A673 (cell line): ENCODE measurements around the gene RNF215. TPM values are rescaled to one million over a fixed set of nuclear protein-coding genes. Genes with fewer than 3 reads are reported as not detected.

Experiments used
- BruUV-seq: library from RNA; stranded (reverse); fragments of 400-500 nt; replicated peaks from 2 replicates; lab custom pipeline; 2021; lab: Mats Ljungman, UMichigan
- CTCF ChIA-PET: fragments of 300-600 bp; sonication (Branson Sonifier 250); formaldehyde crosslinking; loops from one replicate; lab custom pipeline; 2022; ENCODE audit warnings: antibody characterized with exemption; lab: Charles Lee
- POLR2A ChIA-PET: fragments of 300-600 bp; sonication (Branson Sonifier 250); formaldehyde crosslinking; loops from one replicate; lab custom pipeline; 2022; ENCODE audit warnings: antibody characterized with exemption; ENCODE audit not compliant: low non-redundant PET; lab: Charles Lee
- DNase-seq: peaks from one replicate; pipeline ENCODE4 v3.0.0-alpha.2; 2015; ENCODE audit warnings: low spot score
- H3K27ac ChIP-seq: fragments of 200-600 bp; sonication (generic); 2 replicates; pipeline ENCODE4 v1.5.1; 2016; ENCODE audit warnings: mixed run types, low read depth, mild to moderate bottlenecking, mixed read lengths, antibody characterized with exemption, low read length; ENCODE audit not compliant: poor library complexity, severe bottlenecking
- H3K27me3 ChIP-seq: fragments of 200-600 bp; sonication (generic); replicated peaks from 2 replicates; pipeline ENCODE4 v1.6.1; 2017; ENCODE audit warnings: mixed run types, low read depth, mild to moderate bottlenecking, mixed read lengths, antibody characterized with exemption, low read length; ENCODE audit not compliant: insufficient read depth, poor library complexity
- H3K36me3 ChIP-seq: fragments of 200-600 bp; sonication (generic); 2 replicates; pipeline ENCODE4 v1.6.1; 2016; ENCODE audit warnings: mixed run types, mild to moderate bottlenecking, mixed read lengths, antibody characterized with exemption, low read length; ENCODE audit not compliant: insufficient read depth, poor library complexity, severe bottlenecking
- H3K4me1 ChIP-seq: fragments of 200-600 bp; sonication (generic); 2 replicates; pipeline ENCODE4 v1.6.1; 2017; ENCODE audit warnings: mixed run types, mild to moderate bottlenecking, mixed read lengths, antibody characterized with exemption, low read length; ENCODE audit not compliant: insufficient read depth, poor library complexity, severe bottlenecking
- H3K4me3 ChIP-seq: fragments of 200-600 bp; sonication (generic); 2 replicates; pipeline ENCODE4 v1.5.1; 2016; ENCODE audit warnings: low read depth, mixed run types, mild to moderate bottlenecking, mixed read lengths, low read length; ENCODE audit not compliant: poor library complexity, severe bottlenecking
- H3K9me3 ChIP-seq: fragments of 200-600 bp; sonication (generic); 2 replicates; pipeline ENCODE4 v1.6.1; 2016; ENCODE audit warnings: mixed run types, low read depth, mild to moderate bottlenecking, mixed read lengths, antibody characterized with exemption, low read length; ENCODE audit not compliant: poor library complexity, severe bottlenecking
- EZH2 ChIP-seq: fragments of 200-600 bp; sonication (generic); IDR thresholded peaks from 2 replicates; pipeline ENCODE4 v1.6.1; 2017; ENCODE audit warnings: borderline replicate concordance, low read depth, mild to moderate bottlenecking, mixed read lengths, antibody characterized with exemption, low read length; ENCODE audit not compliant: poor library complexity, severe bottlenecking
- intact Hi-C: fragments of 100-400 bp; cut with micrococcal nuclease; formaldehyde crosslinking; loops from one replicate; pipeline ENCODE4 v1.10.0; 2022; ENCODE audit not compliant: unreplicated experiment
- total RNA-seq: library from RNA; stranded (reverse); gene quantifications from 2 replicates; pipeline ENCODE4 v1.2.3, GENCODE V29; 2021
- TF ChIP-seq, protein P1 (sequence below): fragments of 300-800, 200-600 bp; sonication (generic); conservative IDR thresholded peaks from 2 replicates; pipeline ENCODE4 v1.5.1; 2017; ENCODE audit warnings: low read depth, mild to moderate bottlenecking, antibody characterized with exemption, low read length, moderate library complexity, mixed read lengths

Gene RNF215
- total RNA-seq, 1 experiment from 2014 or later = 18.9 TPM

DNA sequence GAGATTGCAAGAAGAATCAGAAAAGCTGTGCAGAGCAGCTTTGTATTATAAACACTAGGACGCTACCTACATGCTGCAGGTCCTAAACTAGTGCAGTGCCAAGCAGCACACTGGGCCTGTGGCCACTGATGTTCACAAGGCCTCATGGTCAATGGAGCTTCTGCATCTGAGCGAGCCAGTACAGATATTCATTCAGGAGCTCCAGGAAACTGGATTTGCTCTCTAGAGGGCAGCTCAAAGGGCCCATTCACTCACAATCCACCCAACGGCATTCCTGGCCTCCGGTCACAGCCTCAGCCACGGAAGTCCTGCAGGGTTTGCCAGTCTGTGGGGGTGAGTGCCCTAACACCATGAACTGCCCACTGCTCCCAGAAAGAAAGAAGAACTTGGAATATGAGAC lies 54.7 kb downstream of the RNF215 start:
- TF ChIP-seq, protein P1, sequence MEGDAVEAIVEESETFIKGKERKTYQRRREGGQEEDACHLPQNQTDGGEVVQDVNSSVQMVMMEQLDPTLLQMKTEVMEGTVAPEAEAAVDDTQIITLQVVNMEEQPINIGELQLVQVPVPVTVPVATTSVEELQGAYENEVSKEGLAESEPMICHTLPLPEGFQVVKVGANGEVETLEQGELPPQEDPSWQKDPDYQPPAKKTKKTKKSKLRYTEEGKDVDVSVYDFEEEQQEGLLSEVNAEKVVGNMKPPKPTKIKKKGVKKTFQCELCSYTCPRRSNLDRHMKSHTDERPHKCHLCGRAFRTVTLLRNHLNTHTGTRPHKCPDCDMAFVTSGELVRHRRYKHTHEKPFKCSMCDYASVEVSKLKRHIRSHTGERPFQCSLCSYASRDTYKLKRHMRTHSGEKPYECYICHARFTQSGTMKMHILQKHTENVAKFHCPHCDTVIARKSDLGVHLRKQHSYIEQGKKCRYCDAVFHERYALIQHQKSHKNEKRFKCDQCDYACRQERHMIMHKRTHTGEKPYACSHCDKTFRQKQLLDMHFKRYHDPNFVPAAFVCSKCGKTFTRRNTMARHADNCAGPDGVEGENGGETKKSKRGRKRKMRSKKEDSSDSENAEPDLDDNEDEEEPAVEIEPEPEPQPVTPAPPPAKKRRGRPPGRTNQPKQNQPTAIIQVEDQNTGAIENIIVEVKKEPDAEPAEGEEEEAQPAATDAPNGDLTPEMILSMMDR = no peak
- TF ChIP-seq EZH2 = no peak
- ChIA-PET POLR2A (no interaction called here), CTCF (no interaction called here)
- H3K4me1 ChIP-seq = peaks cover 2% of the 10 kb centered on the region
- BruUV-seq = no TSS peak
- intact Hi-C loops = no loop called here
- no peak for DNase-seq
- no peaks in the 10 kb centered on the region for H3K27me3 ChIP-seq
- H3K36me3 ChIP-seq = peaks cover 59% of the 10 kb centered on the region
- no peaks in the 10 kb centered on the region for H3K9me3 ChIP-seq
- H3K27ac ChIP-seq = no peak overlapping the region
- H3K4me3 ChIP-seq = no peak overlapping the region

Other genes with a start within 250 kb of the RNF215 start
- 0.24 and 0.59 TPM in 2 replicates for gene LIF, start 140.7 kb downstream of the RNF215 start, total RNA-seq
- gene OSM, start 120.6 kb downstream of the RNF215 start, total RNA-seq = not detected in 2 replicates
- gene CASTOR1, start 97.9 kb downstream of the RNF215 start, total RNA-seq = 2.0 and 5.5 TPM in 2 replicates
- gene TBC1D10A, start 60.5 kb downstream of the RNF215 start, total RNA-seq = 8.4 and 10.6 TPM in 2 replicates
- gene SF3A1, start 30.5 kb downstream of the RNF215 start, total RNA-seq = 346 and 366 TPM in 2 replicates
- gene CCDC157, start 30.4 kb downstream of the RNF215 start, total RNA-seq = 5.7 and 6.0 TPM in 2 replicates
- gene SEC14L2, start 9.6 kb upstream of the RNF215 start, total RNA-seq = 14.4 and 19.4 TPM in 2 replicates
- gene MTFP1, start 38.4 kb upstream of the RNF215 start, total RNA-seq = 82.6 and 86.9 TPM in 2 replicates
- not detected in 2 replicates for gene SEC14L3, start 84.6 kb upstream of the RNF215 start, total RNA-seq
- not detected in 2 replicates for gene SEC14L4, start 118.3 kb upstream of the RNF215 start, total RNA-seq
- gene SEC14L6, start 159.3 kb upstream of the RNF215 start, total RNA-seq = not detected in 2 replicates
- 0.58 and 0.83 TPM in 2 replicates for gene GAL3ST1, start 187.3 kb upstream of the RNF215 start, total RNA-seq
- gene PES1, start 204.5 kb upstream of the RNF215 start, total RNA-seq = 151 and 175 TPM in 2 replicates
- 7.3 and 9.8 TPM in 2 replicates for gene TCN2, start 219.8 kb upstream of the RNF215 start, total RNA-seq
- 2.4 and 3.3 TPM in 2 replicates for gene SLC35E4, start 248.4 kb upstream of the RNF215 start, total RNA-seq